ENCODE data around the gene RALGAPA1. TPM values are rescaled to one million over a fixed set of nuclear protein-coding genes. Genes with fewer than 3 reads are reported as not detected.

The RALGAPA1 gene
- total RNA-seq, 4 donors from 2014 or later, result 44.1 to 138 (median 108) TPM

GRCh38 chr14:35758523-35759129, 50.5 kb downstream of the RALGAPA1 start:
- Histone ChIP-seq H3K36me3 (no peaks in the 10 kb centered on the region), H3K4me1 (no peaks in the 10 kb centered on the region), H3K9me3 (no peaks in the 10 kb centered on the region), H3K27me3 (no peaks in the 10 kb centered on the region), H3K4me3 (no peak overlapping the region), H3K27ac (no peak overlapping the region)
- DNase-seq, result no peak
- TF ChIP-seq POLR2A (IDR thresholded peaks at IDR 0.05) (no peak), CTCF (IDR thresholded peaks at IDR 0.05) (no peak)
- intact Hi-C loops (cut with DNase I; ENCODE audit: low total_unique reads), result no loop called here

- TF ChIP-seq POLR2A (IDR thresholded peaks at IDR 0.05) (no peak), CTCF (IDR thresholded peaks at IDR 0.05) (no peak)
- Histone ChIP-seq H3K4me3 (no peak overlapping the region), H3K9me3 (no peaks in the 10 kb centered on the region), H3K36me3 (no peaks in the 10 kb centered on the region), H3K4me1 (no peaks in the 10 kb centered on the region), H3K27me3 (no peaks in the 10 kb centered on the region), H3K27ac (no peak overlapping the region)
- intact Hi-C loops (cut with DNase I; ENCODE audit: low total_unique reads), result no loop called here
- no peak for DNase-seq
These were observed 54.4 kb downstream of the RALGAPA1 start for GRCh38 chr14:35754671-35755070.

- no peaks in the 10 kb centered on the region for H3K27me3 ChIP-seq
- H3K27ac ChIP-seq, result no peak overlapping the region
- no peaks in the 10 kb centered on the region for H3K9me3 ChIP-seq
- no peak overlapping the region for H3K4me3 ChIP-seq
- no peaks in the 10 kb centered on the region for H3K4me1 ChIP-seq
- intact Hi-C loops (cut with DNase I; ENCODE audit: low total_unique reads), result no loop called here
- no peak for DNase-seq
- no peak for TF ChIP-seq POLR2A (IDR thresholded peaks at IDR 0.05)
- no peak for TF ChIP-seq CTCF (IDR thresholded peaks at IDR 0.05)
- no peaks in the 10 kb centered on the region for H3K36me3 ChIP-seq
These were observed 56.7 kb downstream of the RALGAPA1 start for GRCh38 chr14:35752380-35752779.

GRCh38 chr14:35750202-35750904, 58.7 kb downstream of the RALGAPA1 start:
- Histone ChIP-seq H3K27me3 (no peaks in the 10 kb centered on the region), H3K4me1 (no peaks in the 10 kb centered on the region), H3K36me3 (no peaks in the 10 kb centered on the region), H3K9me3 (no peaks in the 10 kb centered on the region), H3K4me3 (no peak overlapping the region), H3K27ac (no peak overlapping the region)
- no peak for DNase-seq
- intact Hi-C loops (cut with DNase I; ENCODE audit: low total_unique reads), result no loop called here
- TF ChIP-seq CTCF (IDR thresholded peaks at IDR 0.05) (no peak), POLR2A (IDR thresholded peaks at IDR 0.05) (no peak)

- no peaks in the 10 kb centered on the region for H3K27me3 ChIP-seq
- intact Hi-C loops (cut with DNase I; ENCODE audit: low total_unique reads), result no loop called here
- H3K4me1 ChIP-seq, result no peaks in the 10 kb centered on the region
- H3K27ac ChIP-seq, result no peak overlapping the region
- DNase-seq, result no peak
- H3K36me3 ChIP-seq, result no peaks in the 10 kb centered on the region
- TF ChIP-seq CTCF (IDR thresholded peaks at IDR 0.05), result no peak
- no peak for TF ChIP-seq POLR2A (IDR thresholded peaks at IDR 0.05)
- no peak overlapping the region for H3K4me3 ChIP-seq
- no peaks in the 10 kb centered on the region for H3K9me3 ChIP-seq
These were observed 61.7 kb downstream of the RALGAPA1 start for GRCh38 chr14:35747379-35747778.
